Activated CD4-positive, alpha-beta T cell treated with anti-CD3 and anti-CD28 coated beads for 48 hours (primary cell): ENCODE results near the gene ATG2A.
A peak's percentile ranks its signal among the peaks of the same experiment; 100 is the strongest.

Experiments
- DNase-seq: peaks from one replicate; pipeline ENCODE4 v3.0.0-alpha.2; 2020

The ATG2A gene

DNA sequence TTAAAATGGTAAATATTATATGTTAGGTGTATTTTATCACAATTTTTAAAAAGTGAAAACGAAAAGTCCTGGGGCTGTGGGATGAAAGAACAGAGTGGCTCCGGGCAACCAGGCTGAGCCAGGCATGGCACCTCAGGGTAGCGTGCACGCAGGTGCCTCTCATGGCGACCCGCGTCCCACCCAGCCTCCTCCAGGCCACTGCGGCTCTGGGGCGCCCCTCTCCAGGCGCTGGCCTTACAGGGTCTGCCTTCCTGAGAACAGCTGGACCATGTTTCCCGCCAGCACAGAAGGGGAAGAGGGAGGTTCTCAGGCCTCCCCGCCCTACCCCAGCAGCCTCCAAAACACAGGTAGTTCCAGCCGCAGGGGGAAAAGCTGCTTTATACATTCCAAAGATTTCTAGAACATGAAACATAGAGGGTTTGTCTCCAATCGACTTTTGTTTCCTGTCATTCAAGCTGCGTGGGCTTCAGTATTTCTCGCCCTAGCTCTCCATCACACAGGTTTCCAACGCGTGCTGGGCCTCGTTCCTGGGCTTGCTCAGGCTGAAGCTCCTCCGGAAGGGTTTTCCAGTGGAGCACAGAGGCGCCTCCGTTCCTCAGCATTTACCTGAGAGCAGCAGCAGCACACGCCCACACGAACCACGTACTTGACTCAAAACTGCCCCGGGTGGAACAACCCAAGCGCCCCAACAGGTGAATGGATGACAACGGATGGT, 49.1 kb downstream of the ATG2A start:
- DNase-seq: peak; percentile 55

DNA sequence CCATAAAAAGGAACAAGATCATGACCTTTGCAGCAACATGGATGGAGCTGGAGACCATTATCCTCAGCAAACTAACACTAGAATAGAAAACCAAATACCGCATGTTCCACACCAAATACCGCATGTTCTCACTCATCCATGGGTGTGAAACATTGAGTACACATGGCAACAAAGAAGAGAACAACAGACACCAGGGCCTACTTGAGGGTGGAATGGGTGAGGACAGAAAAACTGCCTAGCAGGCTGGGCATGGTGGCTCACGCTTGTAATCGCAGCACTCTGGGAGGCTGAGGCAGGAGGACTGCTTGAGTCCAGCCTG, 50.9 kb downstream of the ATG2A start:
- no peak for DNase-seq

GRCh38 chr11:64865286-64866172, 51.5 kb downstream of the ATG2A start:
- DNase-seq: peak; percentile 74

DNA sequence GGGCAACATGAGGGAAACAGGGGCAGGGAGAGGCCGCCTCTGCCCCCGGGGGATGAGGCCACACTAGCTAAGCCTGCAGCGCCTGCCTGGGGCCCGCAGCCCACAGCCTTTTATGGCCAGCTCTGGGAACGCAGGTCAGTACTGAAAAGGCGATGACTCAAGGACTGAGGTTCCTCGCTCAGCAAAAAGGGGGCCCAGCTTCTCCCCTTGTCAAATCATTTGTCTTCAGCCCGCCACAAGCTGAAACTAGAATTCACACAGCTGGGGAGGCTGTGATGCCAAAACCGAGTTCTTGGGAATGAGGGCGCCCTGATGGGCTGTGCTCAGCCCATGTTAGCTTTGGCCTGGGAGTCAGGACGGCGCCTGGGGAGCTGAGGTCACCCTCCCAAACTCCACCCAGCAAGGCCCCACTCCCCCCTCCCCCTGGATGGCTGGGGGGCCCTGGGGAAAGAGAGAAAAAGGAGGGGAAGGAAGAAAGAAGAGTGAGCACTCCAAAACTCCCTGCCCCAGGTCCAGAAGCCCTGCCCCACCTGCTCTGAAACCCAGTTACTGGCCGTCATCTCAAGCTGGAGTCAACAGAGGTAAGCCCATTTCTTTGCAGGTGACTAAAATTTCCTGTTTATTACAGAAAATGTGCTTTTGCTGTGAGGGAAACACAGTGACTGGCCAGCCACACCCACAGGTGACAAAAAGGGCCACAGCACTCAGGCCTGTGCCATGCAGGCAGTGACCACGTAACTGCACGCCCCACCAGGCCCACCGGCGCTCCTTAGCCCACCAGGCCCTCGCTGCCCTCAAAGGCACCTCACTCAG, 52.3 kb downstream of the ATG2A start:
- peak; percentile 84 for DNase-seq

GRCh38 chr11:64864135-64864472, 52.9 kb downstream of the ATG2A start:
- no peak for DNase-seq

DNA sequence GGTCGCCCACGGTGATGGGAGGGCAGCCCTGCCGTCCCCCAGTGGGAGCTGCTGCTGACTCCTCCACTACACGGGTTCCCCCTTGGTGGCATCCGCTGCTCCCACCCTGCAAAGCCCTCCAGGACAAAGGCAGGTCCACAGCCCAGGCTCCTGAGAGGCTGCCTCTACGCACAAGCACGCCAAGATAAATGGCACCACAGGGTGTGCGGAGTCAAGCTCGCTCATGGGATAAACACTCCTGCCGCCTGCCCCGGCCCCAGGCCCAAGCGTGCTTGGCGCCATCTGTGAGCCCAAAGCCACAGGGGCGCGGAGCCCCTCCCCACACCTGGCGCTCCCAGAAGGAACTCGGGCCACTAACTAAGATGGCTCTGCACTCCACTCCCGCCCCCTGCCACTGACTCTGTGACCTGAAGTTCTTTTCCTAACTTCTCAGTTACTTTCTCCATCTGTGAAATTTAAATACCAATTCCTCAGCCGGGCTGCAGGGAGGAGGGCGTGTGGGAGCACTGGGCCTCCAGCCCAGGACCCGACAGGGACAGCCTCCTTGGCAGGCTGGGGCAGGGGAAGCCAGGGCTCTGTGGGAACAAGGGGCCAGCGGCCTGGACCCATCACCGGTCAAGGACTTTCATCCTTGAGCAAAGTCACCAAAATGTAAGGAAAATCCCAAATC, 53.5 kb downstream of the ATG2A start:
- no peak for DNase-seq

GRCh38 chr11:64862987-64863390, 54.0 kb downstream of the ATG2A start:
- DNase-seq: no peak

GRCh38 chr11:64861227-64861975, 55.6 kb downstream of the ATG2A start:
- no peak for DNase-seq

GRCh38 chr11:64859542-64860414, 57.2 kb downstream of the ATG2A start:
- peak; percentile 80 for DNase-seq

DNA sequence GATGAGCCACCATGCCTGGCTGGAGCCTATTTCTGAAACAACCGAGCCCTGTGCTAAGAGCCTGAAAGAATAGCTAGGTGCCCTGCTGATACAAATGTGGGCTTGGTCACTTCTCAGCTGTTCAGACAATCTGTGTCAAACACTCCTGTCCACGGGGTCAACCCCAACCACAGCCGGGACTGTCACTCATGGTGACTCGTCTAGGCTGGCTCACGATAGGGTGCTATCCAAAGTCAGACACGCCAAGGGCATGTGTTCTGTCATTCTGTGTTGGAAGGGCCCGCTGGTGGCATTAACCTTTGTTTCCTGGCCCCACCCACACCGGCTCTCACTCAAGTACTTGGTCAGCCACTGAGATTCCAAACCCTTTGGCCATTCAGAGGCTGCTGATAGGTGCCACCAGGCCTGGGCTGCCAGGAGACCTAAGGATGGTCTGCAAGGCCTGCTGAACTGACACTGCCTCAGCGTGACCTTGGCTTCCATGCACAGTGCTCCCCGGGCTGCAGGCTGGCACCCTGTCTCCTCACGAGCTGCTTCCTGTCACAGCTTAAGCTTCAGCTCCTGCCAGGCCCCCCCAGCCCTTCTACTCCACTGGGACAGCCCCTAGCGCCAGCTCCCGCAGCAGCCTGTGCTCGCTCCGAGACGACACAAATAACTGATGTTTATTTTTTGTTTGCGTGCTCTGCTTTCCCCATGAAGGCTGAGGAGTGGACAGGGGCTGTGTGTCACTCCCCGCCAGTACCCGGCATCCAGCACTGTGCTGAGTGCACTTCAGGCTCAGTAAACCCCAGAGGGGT, 58.3 kb downstream of the ATG2A start:
- peak; percentile 73 for DNase-seq

DNA sequence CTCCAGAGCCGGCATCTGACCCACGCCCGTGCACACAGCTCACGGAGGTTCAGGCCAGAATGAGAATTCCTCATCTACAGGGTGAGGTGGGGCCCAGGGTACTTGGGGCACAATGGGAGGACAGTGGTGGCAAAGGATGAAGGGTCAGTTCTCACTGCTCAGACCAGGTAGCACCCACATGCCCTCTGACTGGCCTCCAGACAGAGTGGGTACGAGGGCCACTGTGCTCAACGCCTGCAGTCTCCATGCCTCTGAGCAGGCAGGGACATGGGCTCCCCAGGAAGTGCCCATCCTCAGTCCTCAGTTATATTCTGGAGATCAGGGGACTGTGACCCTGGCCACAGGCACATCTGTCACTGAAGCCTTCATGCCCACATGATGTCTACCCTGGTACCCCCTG, 59.5 kb downstream of the ATG2A start:
- no peak for DNase-seq

- DNase-seq: peak; percentile 82
Observed at GRCh38 chr11:64856382-64857227, 60.4 kb downstream of the ATG2A start.

DNA sequence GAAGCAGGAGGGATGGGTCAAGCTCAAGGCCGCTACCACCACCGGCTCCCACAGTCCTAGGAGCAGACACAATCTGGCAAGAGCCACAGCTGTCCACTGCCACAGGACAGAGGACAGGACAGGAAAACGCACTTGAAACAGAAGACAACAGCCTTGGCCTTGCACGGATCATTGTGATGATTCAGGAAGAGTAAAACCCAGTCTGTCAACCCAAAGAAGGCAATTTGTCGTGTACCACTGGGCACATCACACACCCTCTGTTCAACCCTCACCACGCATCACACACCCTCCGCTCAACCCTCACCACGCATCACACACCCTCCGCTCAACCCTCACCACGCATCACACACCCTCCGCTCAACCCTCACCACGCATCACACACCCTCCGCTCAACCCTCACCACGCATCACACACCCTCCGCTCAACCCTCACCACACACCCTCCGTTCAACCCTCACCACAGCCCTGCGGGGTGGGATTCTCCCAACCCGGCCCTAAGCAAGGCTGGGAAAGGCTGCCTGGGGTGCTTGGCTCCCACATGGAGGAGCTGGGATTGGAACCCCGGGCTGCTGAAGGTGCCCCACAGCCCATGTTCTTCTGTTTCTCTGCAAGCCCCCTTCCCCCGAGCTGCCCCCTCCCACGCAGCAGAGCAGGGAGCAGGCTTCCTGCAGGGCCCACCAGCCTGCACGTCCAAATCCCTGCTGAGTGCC, 61.3 kb downstream of the ATG2A start:
- no peak for DNase-seq

GRCh38 chr11:64854534-64855502, 62.2 kb downstream of the ATG2A start:
- DNase-seq: no peak

DNA sequence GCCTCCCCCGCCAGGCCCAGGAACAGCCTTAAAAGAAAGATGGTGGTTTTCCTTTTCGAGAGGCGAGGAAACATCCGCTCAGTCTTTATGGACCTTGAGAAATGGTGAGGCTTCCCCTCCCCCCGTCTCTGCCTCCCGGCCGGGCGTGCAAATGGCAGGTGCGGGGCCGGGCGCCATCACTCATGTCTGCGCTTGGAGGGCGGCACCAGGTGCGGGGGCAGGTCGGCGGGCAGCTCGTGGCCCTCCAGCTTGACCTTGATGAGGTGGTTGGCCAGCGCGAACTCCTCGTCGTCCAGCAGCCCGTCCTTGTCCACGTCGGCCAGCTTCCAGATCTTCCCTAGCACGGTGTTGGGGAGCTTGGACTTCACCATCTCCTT, 62.9 kb downstream of the ATG2A start:
- DNase-seq: no peak

DNA sequence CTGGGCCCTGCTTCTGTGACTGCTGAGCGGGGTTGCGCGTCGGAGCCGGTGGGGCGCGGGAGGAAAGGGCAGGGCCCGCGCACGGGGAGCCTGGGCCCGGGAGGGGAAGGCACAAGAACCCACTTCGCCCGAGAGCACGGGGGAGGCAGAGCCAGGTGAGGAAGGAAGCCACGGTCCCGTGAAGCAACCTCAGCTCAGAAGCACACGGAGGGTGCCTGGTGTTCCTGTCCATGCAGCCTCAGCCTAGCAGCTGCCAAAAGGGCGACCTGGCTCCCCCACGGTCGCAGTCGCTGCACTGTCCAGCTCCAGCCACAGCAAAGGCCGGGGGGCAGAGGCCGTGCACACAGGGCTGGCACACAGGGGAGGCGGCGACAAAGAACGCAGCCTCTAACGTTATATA, 63.3 kb downstream of the ATG2A start:
- DNase-seq: no peak

GRCh38 chr11:64852804-64853509, 64.1 kb downstream of the ATG2A start:
- DNase-seq: no peak
